ENCODE results near the gene LRRC55.

LRRC55 gene

GRCh38 chr11:57172031-57172430, 9.7 kb upstream of the LRRC55 start:
- FAIRE-seq (no peak), DNase-seq (ENCODE audit: insufficient read length, low spot score) (no peak)
- no peak for TF ChIP-seq PAX5 (IDR thresholded peaks at IDR 0.05; ENCODE audit: insufficient read depth, low read length, severe bottlenecking)
- no peak for TF ChIP-seq POLR2AphosphoS5 (IDR thresholded peaks at IDR 0.05; ENCODE audit: low read depth, low read length)
- no peak for TF ChIP-seq POLR2A (IDR thresholded peaks at IDR 0.05; ENCODE audit: low read depth, low read length)
- TF ChIP-seq SPI1 (IDR thresholded peaks at IDR 0.05; ENCODE audit: low read depth, low read length) = no peak
- TF ChIP-seq TAF1 (IDR thresholded peaks at IDR 0.05; ENCODE audit: low read depth, low read length) = no peak
- no peak for TF ChIP-seq POU2F2 (IDR thresholded peaks at IDR 0.05; ENCODE audit: low read depth, low read length)

- DNase-seq (ENCODE audit: insufficient read length, low spot score) (no peak), FAIRE-seq (no peak)
- no peak for TF ChIP-seq PAX5 (IDR thresholded peaks at IDR 0.05; ENCODE audit: insufficient read depth, low read length, severe bottlenecking)
- TF ChIP-seq TAF1 (IDR thresholded peaks at IDR 0.05; ENCODE audit: low read depth, low read length) = no peak
- no peak for TF ChIP-seq SPI1 (IDR thresholded peaks at IDR 0.05; ENCODE audit: low read depth, low read length)
- no peak for TF ChIP-seq POU2F2 (IDR thresholded peaks at IDR 0.05; ENCODE audit: low read depth, low read length)
- no peak for TF ChIP-seq POLR2AphosphoS5 (IDR thresholded peaks at IDR 0.05; ENCODE audit: low read depth, low read length)
- TF ChIP-seq POLR2A (IDR thresholded peaks at IDR 0.05; ENCODE audit: low read depth, low read length) = no peak
These were observed 7.1 kb upstream of the LRRC55 start for GRCh38 chr11:57174656-57175055.

GRCh38 chr11:57175478-57175877, 6.3 kb upstream of the LRRC55 start:
- TF ChIP-seq TAF1 (IDR thresholded peaks at IDR 0.05; ENCODE audit: low read depth, low read length) (no peak), POLR2A (IDR thresholded peaks at IDR 0.05; ENCODE audit: low read depth, low read length) (no peak), PAX5 (IDR thresholded peaks at IDR 0.05; ENCODE audit: insufficient read depth, low read length, severe bottlenecking) (no peak), SPI1 (IDR thresholded peaks at IDR 0.05; ENCODE audit: low read depth, low read length) (no peak)
- FAIRE-seq (no peak), DNase-seq (ENCODE audit: insufficient read length, low spot score) (no peak)

GRCh38 chr11:57178334-57178733, 3.4 kb upstream of the LRRC55 start:
- FAIRE-seq (no peak), DNase-seq (ENCODE audit: insufficient read length, low spot score) (no peak)
- TF ChIP-seq TAF1 (IDR thresholded peaks at IDR 0.05; ENCODE audit: low read depth, low read length) = no peak
- no peak for TF ChIP-seq PAX5 (IDR thresholded peaks at IDR 0.05; ENCODE audit: insufficient read depth, low read length, severe bottlenecking)
- no peak for TF ChIP-seq POLR2AphosphoS5 (IDR thresholded peaks at IDR 0.05; ENCODE audit: low read depth, low read length)
- no peak for TF ChIP-seq POLR2A (IDR thresholded peaks at IDR 0.05; ENCODE audit: low read depth, low read length)
- TF ChIP-seq SPI1 (IDR thresholded peaks at IDR 0.05; ENCODE audit: low read depth, low read length) = no peak
- TF ChIP-seq POU2F2 (IDR thresholded peaks at IDR 0.05; ENCODE audit: low read depth, low read length) = no peak

- TF ChIP-seq POLR2AphosphoS5 (IDR thresholded peaks at IDR 0.05; ENCODE audit: low read depth, low read length) (no peak), PAX5 (IDR thresholded peaks at IDR 0.05; ENCODE audit: insufficient read depth, low read length, severe bottlenecking) (no peak), POU2F2 (IDR thresholded peaks at IDR 0.05; ENCODE audit: low read depth, low read length) (no peak), POLR2A (IDR thresholded peaks at IDR 0.05; ENCODE audit: low read depth, low read length) (no peak), TAF1 (IDR thresholded peaks at IDR 0.05; ENCODE audit: low read depth, low read length) (no peak), SPI1 (IDR thresholded peaks at IDR 0.05; ENCODE audit: low read depth, low read length) (no peak)
- FAIRE-seq (no peak), DNase-seq (ENCODE audit: insufficient read length, low spot score) (no peak)
These were observed 2.1 kb upstream of the LRRC55 start for GRCh38 chr11:57179681-57180080.

- no peak for FAIRE-seq
- no peak for DNase-seq (ENCODE audit: insufficient read length, low spot score)
- TF ChIP-seq POLR2A (IDR thresholded peaks at IDR 0.05; ENCODE audit: low read depth, low read length) (no peak), POU2F2 (IDR thresholded peaks at IDR 0.05; ENCODE audit: low read depth, low read length) (no peak), SPI1 (IDR thresholded peaks at IDR 0.05; ENCODE audit: low read depth, low read length) (no peak), TAF1 (IDR thresholded peaks at IDR 0.05; ENCODE audit: low read depth, low read length) (no peak), POLR2AphosphoS5 (IDR thresholded peaks at IDR 0.05; ENCODE audit: low read depth, low read length) (no peak), PAX5 (IDR thresholded peaks at IDR 0.05; ENCODE audit: insufficient read depth, low read length, severe bottlenecking) (no peak)
These were observed 1.6 kb upstream of the LRRC55 start for GRCh38 chr11:57180081-57180561.

- DNase-seq (ENCODE audit: insufficient read length, low spot score) (no peak), FAIRE-seq (no peak)
- TF ChIP-seq POLR2AphosphoS5 (IDR thresholded peaks at IDR 0.05; ENCODE audit: low read depth, low read length) (no peak), POLR2A (IDR thresholded peaks at IDR 0.05; ENCODE audit: low read depth, low read length) (no peak), SPI1 (IDR thresholded peaks at IDR 0.05; ENCODE audit: low read depth, low read length) (no peak)
These were observed 789 bp upstream of the LRRC55 start for GRCh38 chr11:57180964-57181363.

GRCh38 chr11:57182896-57183295, 1.1 kb downstream of the LRRC55 start:
- DNase-seq (ENCODE audit: insufficient read length, low spot score) (no peak), FAIRE-seq (no peak)
- TF ChIP-seq SPI1 (IDR thresholded peaks at IDR 0.05; ENCODE audit: low read depth, low read length) (no peak), TAF1 (IDR thresholded peaks at IDR 0.05; ENCODE audit: low read depth, low read length) (no peak), POLR2A (IDR thresholded peaks at IDR 0.05; ENCODE audit: low read depth, low read length) (no peak), POLR2AphosphoS5 (IDR thresholded peaks at IDR 0.05; ENCODE audit: low read depth, low read length) (no peak)

GRCh38 chr11:57190548-57190947, 8.8 kb downstream of the LRRC55 start:
- FAIRE-seq = no peak

More at GRCh38 chr11:57190548-57190947, 8.8 kb downstream of the LRRC55 start:
- DNase-seq (ENCODE audit: insufficient read length, low spot score) = no peak
- TF ChIP-seq TAF1 (IDR thresholded peaks at IDR 0.05; ENCODE audit: low read depth, low read length) (no peak), PAX5 (IDR thresholded peaks at IDR 0.05; ENCODE audit: insufficient read depth, low read length, severe bottlenecking) (no peak), POU2F2 (IDR thresholded peaks at IDR 0.05; ENCODE audit: low read depth, low read length) (no peak), SPI1 (IDR thresholded peaks at IDR 0.05; ENCODE audit: low read depth, low read length) (no peak), POLR2A (IDR thresholded peaks at IDR 0.05; ENCODE audit: low read depth, low read length) (no peak), POLR2AphosphoS5 (IDR thresholded peaks at IDR 0.05; ENCODE audit: low read depth, low read length) (no peak)

Measured in GM12891 (cell line).